Melanocyte of skin (primary cell): ENCODE measurements around the gene WIPF1. TPM values are rescaled to one million over a fixed set of nuclear protein-coding genes. Genes with fewer than 3 reads are reported as not detected.

Experiments used
- small RNA-seq, 2 donors: library from RNA; depleted of rRNA; stranded (forward); fragments of <200 nt; gene quantifications; one replicate each; pipeline ENCODE3, GENCODE V24; 2012
- total RNA-seq, 2 donors: library from RNA; depleted of rRNA; stranded (reverse); fragments of >200 nt; gene quantifications; 2 replicates each; pipeline ENCODE4 v1.2.3, GENCODE V29; 2012

The WIPF1 gene
- total RNA-seq: 10 to 100 TPM; 18.9 to 50.6 TPM

DNA sequence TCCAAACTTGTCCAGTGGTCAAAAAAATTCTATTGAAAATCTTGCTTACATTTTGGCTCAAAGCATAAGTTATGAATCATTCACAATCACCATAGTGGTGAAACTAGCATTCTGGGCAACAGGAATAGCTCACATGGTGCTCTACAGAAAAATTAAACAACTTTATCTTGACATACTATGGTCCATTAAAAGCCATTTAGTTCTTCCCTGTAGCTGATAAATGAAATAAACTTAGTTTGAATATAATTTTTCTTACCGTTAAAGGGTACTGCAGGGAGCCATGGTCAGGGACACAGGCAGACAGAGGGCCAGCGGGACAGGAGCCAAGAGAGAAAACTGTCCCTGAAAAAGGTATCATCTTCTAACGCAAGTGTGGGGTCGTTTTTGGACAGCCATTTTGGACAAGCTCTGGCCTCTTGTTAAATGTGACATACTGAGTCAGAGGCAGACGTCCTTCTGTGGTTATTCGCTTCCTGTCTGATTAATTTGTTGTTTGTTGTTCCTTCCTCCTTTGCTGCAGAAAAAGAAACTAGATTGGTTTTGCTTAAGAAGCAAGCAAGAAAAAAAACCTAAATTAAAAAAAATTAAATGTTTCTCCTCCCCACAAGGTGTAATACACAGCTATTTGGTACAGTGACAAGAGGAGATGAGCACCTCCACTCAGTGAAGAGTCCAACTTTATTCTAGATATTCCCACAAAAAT is at the start of gene WIPF1:
TSS of gene WIPF1 (minus strand) at position 460 of the 703 bp plus-strand sequence. CDS start 12,231 bp downstream, outside the sequence.

Small RNA genes within 50 kb of the gene (small RNA-seq; reads per million reads assigned to genes)
- 0 reads per million in 2 donors for gene RNU6-5P

Other genes starting within 250 kb of the WIPF1 start
- 10 to 100 TPM; 17.0 to 18.6 TPM for gene SCRN3, start 202.1 kb downstream of the WIPF1 start, total RNA-seq
- 10 to 100 TPM; 30.3 to 67.1 TPM for gene GPR155, start 110.8 kb downstream of the WIPF1 start, total RNA-seq
- gene CHRNA1, start 166.7 kb upstream of the WIPF1 start, total RNA-seq: under 1 TPM; under 0.01 to 0.34 TPM